Hematopoietic multipotent progenitor cell treated with erythropoietin and hydrocortisone succinate and interleukin-3 and kit ligand, for 17 days (in vitro differentiated cells): ENCODE measurements around the gene CALCOCO1.
A peak's percentile ranks its signal among the peaks of the same experiment; 100 is the strongest.

ENCODE experiments used
- DNase-seq: peaks from one replicate; pipeline ENCODE4 v3.0.0-alpha.2; 2015; ENCODE audit warnings: low spot score

The CALCOCO1 gene

DNA sequence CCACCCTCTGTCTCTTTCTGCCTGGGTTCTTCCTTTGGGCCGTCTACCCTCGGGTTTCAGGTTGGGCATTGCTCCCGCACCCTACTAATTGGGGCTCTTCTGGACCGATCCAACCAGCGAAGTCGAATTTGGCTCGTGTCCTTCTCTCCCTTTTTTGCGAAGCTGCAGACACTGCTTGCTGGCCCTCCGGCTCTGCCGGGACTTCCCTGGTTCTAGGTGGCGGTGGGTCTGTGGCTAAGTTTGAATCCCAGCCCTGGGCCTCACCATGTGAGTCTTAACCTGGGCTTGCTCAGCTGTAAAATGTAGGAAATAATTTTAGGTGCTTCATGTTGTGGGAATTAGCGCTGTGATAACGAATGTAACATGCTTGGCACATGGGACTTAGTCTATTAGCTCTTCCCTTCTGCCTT is 24.9 kb upstream of the CALCOCO1 start:
- DNase-seq = no peak

DNA sequence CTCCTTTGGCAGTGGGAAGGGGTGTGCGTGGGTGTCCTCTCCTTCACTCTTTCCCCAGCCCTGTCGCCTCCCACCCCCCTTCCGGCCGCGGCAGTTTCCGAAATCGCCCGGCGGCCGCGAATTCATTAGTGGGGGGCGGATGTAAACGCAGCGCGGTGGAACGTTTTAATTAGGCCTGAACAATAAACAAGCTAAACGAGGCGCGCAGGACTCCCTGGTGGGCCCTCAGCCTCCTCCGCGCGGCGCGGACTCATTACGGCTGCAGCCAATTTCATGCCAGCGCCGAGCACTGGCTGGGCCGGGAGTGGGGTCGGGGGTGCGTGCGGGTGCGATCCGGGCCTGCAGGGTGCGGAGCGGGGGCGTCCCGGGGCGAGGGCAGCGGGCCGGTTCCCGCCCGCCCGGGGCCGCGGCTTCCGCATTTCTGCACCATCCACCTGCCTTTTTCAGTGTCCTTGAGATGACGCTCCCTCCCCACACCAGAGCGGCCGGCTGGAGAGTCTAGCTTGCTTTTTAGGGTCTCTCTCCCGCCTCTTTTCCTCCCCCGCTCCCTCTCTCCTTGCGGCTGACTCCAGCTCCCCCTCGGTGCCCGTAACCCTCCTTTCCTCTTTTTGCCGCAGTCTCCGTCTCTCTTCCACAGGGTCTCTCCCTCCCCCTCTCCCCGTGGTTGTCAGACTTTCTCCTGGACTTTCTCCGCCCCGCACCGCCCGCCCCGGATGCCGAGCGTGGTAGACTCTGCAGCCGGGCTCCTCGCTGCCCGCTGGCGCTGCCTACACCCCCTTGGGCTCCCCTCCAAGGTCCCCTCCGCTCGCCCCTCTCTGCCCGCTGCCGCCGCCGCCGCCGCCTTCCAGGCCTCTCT is 24.3 kb upstream of the CALCOCO1 start, which contains the start of gene CISTR:
CISTR (minus strand) TSS at position 644 of the 856 bp plus-strand sequence.
- no peak for DNase-seq

DNA sequence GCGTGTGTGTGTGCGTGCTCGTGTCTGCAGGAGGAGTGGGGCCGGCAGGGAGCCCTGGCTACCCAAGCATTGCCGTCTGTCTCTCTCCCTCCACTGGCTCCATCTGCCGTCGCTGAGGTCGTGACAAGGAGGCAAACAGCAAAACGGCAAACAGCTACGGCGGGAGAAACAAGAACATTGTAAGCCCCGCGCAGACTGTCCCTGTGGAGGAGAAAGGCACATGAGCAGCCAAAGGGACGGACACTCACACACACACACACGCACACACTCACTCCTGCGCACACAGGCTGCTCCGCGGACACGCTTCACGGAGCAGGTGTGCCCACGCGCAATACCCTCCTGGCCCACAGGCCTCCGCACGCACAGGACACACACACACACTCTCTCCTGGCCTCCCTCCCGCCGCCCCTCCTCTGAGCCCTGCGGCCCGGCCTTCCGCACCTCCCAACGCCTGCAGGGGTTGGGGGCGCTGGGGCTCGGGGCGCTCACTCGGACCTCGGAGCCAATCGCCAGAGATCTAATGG is 23.6 kb upstream of the CALCOCO1 start:
- no peak for DNase-seq

DNA sequence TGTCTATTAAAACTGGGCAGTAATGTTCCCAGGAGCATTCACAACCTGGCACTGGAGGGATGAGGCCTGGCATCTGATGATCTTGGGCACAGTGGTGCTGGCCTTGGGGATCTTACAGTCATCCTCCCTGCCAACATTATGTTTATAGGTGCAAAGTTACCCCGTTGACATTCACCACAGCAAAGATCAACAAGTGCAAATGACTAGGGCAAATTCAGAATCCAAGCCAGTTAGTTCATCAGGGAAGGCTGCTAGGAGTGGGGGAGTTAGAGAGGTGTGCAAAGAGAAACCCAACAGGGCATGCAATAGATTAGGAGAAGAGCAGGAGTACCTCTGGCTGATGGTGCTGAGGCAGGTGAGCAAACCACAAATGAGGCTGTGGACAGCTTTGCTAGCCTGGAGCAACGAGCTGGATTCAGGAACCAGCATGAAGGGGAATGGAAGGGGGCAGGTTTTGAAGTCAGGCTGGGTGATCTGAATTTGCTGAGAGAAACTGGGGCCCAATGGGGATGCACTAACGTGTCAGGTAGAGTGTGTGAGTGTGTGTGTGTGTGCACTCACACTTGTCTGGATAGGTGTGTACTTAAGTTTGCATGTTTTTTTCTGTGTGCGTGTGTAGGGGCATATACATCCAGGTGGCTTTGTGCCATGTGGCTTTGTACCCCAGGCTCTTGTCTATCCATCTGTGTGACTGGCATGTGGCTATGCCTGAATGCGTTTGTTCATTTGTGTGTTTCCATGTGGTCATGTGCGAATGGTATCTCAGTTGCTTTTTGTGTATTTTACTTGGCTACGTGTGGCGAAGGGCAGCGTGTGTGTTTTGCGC is 22.9 kb upstream of the CALCOCO1 start:
- DNase-seq = no peak

DNA sequence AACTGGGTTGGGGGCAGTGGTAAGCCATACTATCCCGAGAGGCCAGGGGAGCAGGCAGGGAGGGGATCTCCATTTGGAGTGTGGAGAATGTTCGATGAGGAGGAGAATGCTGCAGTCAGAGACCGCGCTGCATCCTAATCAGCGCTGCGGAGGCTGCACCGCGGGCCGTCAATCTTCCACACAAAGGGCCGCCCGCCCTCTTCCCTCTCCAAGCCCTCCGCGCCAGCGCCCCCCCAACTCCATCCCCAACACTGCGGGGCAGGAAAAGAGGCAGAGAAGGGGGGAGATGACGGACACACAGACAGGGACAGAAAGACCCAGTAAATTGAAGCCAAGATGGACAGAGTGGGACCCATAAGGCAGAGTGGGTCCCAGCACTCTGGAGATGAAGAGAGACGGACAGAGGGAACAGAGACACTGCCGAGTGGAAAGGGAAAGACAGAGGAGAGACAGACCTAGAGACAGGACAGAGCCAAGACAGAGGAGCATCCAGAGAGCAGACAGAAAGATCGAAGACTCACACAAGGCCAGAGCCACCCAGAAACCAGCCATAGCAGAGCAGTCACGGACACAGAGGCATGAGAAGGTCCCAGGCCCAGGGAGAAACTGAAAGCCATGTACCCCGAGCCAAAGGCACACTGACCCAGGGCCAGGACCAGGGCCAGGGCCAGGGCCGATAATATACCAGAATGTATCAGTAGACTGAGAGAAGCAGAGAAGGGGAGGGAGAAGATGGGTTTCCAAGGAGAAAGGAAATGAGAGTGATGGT is 21.0 kb upstream of the CALCOCO1 start:
- no peak for DNase-seq

DNA sequence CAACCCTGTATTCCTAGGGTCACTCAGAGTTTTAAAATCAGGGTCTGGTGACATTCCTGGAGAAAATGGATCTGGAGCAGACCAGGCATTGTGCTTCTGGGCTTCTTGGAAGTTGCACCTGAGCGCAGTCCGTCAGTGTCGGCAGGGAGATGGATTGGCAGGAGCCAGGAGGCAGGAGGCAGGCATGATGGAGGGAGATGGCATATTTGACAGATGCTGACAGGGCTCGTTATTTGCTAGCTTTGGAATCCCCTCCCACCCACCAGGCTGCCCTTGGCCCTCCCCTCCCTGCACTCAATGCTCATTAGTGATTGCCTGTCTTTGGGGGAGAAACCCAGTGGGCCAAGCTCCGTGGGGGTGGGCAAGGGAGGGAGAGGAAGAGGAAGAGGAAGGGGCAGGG is 19.8 kb upstream of the CALCOCO1 start:
- no peak for DNase-seq

DNA sequence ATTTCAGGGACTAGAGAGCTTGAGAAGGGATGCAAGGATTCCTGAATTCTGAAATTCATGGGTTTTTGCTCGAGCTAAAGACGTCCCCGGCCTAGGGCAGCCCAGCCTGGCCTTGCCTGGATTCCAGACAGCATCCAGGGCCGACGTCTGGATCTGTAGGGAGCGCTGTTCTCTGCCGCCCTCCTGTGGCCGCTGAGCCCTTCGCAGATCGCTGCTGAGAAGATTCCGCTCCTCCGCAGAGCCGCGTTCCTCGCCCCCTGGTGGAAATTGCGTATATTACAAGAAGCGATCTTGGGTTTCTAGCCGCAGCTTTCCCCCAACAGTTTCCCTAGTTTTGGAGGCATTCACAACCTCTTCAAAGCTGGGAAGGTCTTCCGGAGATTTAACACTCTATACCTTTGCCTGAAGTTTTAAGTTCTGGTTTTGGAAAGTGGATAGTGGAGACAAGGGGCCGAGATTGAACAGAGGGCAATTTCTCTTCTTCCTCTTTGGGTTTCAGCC is 19.4 kb upstream of the CALCOCO1 start:
- peak; percentile 92 for DNase-seq

DNA sequence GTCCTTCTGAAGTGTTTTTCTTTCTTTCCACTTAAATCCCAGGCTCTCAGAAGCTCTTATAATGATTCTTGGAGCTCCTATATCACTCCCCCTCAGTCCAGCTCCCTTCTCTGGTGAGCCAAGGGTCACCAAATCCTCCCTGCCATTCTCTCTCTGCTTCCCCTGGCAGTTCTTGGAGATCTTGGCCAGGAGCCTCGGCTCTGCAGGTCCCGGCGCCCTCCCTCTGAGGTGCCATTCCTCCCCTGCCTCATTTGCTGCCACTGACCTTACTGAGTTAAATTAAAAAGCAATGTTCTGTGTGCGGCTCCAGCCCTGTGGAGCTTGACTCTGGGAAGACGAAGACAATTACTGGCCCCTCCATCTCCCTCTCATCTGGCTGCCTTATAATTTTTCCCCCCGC is 17.5 kb upstream of the CALCOCO1 start:
- no peak for DNase-seq

DNA sequence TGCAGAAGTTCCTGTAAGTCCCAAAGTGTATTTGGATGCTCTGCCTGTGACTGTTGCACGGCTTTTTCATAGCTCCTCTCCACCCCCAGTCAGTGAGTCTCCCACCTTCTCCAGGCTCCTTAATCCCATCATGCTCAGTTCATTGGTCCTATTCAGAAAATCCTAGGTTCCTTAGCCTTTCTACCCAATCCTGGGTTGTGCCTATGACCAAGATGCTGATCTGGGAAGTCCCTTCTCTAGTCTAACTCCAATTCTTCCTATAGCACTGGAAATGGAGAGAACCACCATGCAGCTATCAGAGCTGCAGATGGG is 16.8 kb upstream of the CALCOCO1 start:
- no peak for DNase-seq

DNA sequence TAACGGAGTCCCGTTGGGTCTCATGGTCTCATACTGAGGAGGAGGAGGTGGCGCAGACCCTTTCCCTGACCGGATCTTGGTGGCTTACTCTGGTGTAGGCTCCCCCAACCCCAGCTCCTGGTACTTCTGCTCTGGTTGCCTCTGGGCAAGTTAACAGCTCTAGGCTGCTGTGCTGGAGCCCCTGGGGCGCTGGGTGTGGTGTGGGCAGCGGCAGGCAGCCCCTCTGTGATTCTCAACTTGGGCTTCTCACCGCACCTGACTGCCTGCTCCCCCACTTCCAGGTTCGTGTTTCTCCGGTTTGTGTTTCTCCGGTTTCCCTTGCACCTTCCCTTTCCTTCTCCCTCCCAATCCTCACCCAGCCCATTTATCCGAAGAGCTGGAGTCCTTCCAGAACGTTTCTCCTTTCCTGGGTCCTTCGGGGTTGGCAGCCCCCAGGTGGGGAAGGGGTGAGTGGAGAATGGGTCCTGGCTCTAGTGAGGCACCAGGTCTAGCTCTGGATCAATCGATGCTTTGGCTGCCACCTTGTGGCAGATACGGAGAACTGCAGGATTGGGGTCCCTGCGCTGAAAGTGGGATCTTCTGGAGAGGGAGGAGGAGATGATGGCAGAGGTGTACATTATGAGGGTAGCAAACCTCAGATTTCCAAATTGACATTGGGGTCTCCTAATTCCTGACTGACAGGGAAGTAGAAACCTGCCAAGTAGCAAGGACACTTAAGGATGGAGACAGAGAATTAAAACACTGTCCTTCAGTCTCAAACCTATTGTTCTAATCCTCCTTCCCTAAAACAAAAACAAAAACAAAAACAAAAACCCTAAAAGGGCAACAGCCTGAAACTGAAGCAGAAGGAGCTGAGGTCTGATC is 16.2 kb upstream of the CALCOCO1 start:
- peak; percentile 83 for DNase-seq

DNA sequence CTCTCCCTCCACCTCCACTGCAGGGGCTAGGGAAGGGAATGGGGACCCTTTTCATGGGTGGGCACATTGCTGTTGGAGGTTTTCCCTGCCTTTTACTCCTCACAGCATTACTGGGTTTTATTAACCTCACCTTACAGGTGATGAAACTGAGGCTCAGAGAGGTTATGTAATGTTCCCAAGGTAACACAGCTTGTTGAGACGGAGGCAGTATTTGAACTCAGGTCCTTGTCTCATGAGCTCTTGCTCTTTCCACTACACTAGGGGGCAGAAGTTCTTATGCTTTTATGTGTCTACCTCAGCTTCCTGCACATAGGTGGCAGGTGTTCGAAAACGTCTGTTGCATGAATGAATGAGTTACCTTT is 12.9 kb upstream of the CALCOCO1 start:
- no peak for DNase-seq

DNA sequence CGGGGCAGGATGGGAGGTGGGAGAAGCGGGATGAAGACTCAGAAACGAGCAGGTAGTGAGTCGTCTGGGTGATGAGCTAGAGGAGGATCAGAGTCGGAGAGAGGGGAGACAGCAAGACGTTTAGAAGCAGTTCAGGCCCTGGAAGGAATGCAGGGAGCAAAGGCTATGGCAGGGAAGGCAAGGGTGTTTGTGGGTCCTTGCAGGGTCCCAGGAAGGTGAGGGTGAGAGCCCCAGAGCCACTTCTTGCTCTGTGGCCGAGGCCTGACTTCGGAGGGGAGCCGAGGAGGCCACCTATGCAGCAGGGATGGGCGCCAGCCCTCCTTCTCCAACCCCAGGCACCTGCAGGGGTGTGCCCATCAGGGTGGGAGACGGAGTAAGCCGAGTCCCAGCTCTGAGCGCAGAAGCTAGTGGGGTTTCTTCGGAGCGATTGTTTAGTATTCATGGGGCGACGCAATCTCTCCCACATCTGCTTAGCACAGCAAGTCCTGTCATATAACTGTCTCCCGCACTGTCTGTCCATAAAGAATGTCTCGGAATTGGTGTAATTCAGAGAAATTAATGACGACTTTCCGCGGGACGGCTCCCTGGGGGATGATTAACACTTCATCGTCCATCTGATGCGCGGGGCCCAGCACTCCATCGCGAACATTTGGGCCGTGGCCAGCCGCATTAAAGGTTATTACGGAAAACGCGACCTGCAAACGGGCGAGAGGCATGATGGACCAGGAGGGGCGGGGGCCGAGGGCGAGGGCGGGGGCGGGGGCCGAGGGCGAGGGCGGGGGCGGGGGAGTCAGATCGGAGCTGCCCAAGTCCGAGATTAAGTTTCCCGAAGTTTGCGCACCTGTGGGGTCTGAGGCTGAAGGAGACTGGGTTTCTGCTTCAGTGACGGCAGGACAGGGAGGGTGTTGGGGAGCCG is 12.2 kb upstream of the CALCOCO1 start:
- no peak for DNase-seq

DNA sequence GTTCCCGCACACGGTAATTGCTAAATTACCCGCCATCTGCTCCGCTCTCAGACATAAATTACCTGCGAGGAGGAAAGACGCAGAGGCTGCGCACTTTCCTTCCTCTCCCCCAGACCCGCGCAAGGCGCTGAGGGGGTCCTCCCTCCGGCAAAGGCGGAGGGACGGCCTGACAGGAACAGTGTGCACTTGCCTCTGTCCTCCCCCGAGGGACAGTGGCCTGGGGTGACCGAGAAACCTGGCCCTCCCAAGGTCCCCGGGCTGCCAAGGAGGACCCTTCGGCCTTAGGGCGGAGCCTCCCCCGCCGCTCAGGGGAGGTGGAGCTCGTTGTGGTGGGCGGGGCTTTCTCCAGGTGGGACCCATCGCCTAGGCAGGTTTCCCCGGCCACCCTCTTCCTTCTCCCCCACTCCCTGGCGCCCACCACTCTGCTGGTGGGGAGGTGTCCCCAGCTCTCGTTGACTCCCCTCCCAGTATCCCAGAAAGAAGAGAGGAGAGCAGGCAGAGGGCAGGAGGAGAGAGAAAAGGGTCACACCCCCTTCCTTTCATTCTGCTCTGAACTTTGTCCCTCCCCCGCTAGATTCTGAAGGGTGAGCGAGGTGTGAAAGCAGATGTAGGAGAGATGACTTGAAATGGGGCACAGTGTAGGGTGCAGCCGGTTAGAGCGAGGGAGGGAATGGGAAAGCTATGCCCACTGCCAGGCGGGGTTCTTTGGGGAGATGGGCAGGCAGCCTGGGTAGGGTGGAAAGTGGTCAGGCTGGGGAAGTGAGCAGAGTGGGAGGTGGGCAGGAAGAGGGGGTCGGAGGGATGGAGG is 11.4 kb upstream of the CALCOCO1 start:
- no peak for DNase-seq

DNA sequence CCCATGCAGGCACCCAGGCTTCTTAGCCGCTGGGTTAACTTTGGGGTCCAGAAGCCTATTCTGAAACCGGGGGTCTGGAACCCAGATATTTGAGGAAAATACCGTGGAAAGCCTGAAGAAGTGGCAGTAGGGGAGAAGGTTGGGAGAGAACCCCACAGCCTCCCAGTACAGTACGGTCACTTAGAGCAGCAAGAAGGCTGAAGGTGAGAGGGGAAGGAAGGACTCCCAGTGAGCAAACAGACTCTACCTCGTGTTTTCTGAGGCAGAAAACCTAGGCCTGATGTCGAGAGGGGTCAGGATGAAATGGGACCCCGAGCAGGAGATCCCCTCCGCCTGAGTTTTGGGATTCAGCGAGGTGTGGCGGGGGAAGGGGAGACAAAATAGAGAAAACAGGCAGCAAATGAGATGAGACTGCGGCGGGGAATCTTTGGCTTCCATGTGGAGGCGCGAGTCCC is 10.7 kb upstream of the CALCOCO1 start:
- DNase-seq = no peak

DNA sequence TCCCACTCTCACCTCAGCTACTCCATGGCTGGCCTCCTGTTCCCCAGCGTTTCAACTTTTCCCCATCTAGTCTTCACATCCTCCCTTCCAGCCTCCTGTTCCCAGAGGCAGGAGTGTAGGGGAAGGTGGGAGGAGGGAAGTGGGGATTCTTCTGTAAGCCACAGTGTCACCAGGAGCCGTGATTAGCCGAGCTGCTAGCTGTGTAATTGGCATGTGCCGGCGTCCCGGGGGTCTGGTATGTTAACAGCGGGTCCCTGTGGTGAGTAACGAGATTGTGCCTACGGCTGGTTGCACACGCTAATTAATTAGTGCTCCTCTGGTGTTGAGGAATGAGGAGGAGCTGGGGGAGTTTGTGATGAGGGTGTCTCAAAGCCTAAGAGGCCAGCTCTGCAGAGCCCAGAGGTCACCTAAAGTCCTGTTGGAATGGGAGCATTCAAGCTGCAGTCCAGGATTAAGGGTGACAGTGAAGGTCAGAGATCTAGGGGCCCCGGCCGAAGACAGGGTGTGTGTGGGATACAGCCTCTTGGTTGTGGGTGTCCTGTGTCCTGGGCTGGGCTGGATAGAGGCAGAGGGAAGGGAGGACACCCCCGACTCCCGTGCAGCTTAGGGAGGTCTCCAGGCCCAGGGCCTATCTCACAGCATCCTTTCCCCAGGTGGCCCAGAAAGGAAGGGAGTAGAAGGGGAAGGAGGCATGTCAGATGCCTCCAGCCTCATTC is 10.0 kb upstream of the CALCOCO1 start:
- no peak for DNase-seq

DNA sequence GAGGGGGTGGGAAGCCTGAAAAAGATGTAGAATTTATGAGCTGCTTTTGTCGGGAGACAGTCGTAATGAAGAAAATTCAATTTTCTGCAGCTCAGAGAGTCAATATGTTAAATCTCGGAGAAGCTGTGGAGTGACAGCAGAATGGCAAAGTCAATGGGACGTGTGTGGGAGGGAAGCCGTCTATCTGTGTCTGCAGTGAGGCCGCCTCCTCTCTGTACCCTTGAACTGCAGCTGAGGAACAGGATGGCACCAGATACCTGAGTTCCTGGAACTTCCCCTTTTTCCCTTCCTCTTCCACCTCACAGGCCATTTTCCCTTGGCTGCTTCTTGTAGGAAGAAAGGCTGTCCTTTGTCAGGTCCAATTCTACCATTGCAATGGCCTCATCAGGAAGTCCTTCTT is 9.3 kb upstream of the CALCOCO1 start:
- DNase-seq = no peak

DNA sequence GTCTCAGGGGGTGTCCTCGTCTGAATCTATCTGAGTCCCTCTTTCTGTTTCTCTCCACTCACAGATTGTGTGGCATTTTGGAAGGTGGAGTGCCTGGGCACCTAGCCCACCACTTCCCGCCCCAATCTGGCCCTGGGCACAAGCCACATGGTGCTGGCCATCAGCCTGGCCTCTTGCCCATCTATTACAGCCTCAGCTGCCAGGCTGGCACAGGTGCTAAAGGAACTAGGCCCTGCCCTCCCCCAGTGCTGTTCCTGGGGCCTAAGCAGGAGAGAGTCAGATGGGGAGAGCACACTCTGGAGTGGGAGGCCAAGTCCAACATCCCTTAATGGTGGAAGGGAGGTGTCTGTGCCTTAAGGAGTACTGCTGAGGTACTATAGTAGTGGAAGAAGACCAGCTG is 8.3 kb upstream of the CALCOCO1 start:
- DNase-seq = no peak

DNA sequence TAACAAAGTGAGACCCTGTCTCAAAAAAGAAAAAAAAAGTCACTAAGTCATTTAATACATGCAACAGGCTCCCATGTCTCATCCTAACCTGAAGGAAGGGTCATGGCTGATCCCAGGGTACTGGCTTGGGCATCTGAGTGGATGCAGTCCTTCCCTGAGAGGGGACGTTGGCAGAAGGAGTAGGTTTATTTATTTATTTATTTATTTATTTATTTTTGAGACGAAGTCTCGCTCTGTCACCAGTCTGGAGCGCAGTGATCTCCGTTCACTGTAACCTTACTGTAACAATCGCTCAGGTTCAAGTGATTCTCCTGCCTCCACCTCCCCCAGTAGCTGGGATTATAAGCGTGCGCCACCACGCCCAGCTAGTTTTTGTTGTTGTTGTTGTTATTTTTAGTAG is 7.2 kb upstream of the CALCOCO1 start:
- no peak for DNase-seq

DNA sequence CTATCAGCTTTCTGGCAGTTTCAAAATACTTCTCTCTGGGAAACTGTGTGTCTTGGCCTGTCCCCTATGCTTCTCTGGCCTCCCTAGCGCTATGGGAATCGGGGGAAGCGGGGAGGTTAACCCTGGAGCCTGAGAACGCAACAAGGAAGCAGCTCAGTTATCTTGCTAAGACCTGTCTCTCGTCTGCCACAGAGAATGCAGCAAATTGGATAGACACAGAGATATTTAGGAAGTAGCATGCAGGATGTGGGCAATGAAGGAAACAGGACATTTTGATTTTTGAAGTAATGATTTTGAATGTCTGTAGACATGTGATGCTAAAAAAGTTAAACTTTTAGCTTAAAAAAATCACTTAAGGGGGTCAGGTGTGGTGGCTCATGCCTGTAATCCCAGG is 6.6 kb upstream of the CALCOCO1 start:
- DNase-seq = no peak
